ENCODE results near the gene KIF23. TPM values are rescaled to one million over a fixed set of nuclear protein-coding genes. Genes with fewer than 3 reads are reported as not detected.

The KIF23 gene
- total and polyA plus RNA-seq, 4 experiments from 2014 or later = 0.20 TPM; not detected in 3

DNA sequence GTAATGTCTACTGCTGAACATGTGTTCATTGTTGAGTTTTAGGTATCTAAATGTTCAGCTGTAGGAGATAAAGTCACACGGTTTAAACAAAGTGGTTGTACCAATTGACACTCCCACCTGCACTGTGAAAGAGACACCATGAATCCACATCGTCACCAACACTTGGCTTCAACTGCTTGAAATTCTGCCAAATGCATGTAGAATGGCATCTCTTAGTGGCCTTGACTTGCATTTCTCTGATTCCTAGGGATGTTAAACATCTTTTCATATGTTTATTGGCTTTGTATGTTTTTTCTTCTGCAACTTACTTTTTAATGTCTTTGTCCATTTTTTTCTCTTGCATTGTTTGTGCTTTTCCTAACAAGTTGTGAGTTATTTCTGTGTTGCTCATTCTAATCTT is 81.9 kb downstream of the KIF23 start:
- Mint-ChIP-seq H3K4me1 (no peaks in the 10 kb centered on the region), H3K4me3 (no peak overlapping the region), H3K27me3 (no peaks in the 10 kb centered on the region), H3K9me3 (peaks cover 0 to 4% (median under 1%) of the 10 kb centered on the region in 8 donors), H3K36me3 (no peaks in the 10 kb centered on the region), H3K27ac (no peak overlapping the region)
- Histone ChIP-seq H3K36me3 (ENCODE audit: insufficient read depth, low read length) (no peaks in the 10 kb centered on the region), H3K4me3 (ENCODE audit: low read length in 2 of 2) (no peak overlapping the region), H3K27me3 (ENCODE audit: insufficient read depth, low read length) (no peaks in the 10 kb centered on the region), H3K4me1 (ENCODE audit: insufficient read depth, low read length) (no peaks in the 10 kb centered on the region), H3K27ac (ENCODE audit: low read depth, low read length) (no peak overlapping the region), H3K9me3 (ENCODE audit: control insufficient read depth in 1 of 2, low read length in 2 of 2) (no peaks in the 10 kb centered on the region)
- ChIA-PET CTCF (ENCODE audit: partially characterized antibody) (no interaction called here), POLR2A (ENCODE audit: partially characterized antibody) (no interaction called here)
- intact Hi-C loops (cut with micrococcal nuclease) = no loop called here
- DNase-seq = no peak

DNA sequence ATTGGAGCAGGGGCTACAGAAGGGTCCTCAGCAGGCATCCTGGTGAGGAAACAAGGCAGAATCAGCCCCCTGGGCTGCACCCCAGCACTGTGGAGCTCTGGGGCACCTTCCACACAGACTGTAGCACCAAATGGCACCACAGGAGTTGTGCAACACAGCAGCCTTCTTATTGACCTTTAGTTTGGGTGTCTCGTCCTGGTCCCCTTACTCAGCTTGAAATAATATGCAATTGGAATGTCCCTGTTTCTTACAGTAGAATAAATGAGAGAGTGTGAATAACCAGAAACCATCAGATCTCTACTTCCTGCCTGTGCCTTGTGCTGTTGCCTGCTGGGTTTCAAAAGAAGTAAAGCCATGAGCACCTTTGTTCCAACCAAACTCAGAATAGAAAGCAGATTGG is 82.9 kb downstream of the KIF23 start:
- Mint-ChIP-seq H3K27me3 (no peaks in the 10 kb centered on the region), H3K9me3 (no peaks in the 10 kb centered on the region), H3K4me3 (no peak overlapping the region), H3K27ac (no peak overlapping the region), H3K4me1 (no peaks in the 10 kb centered on the region), H3K36me3 (no peaks in the 10 kb centered on the region)
- intact Hi-C loops (cut with micrococcal nuclease) = no loop called here
- Histone ChIP-seq H3K27ac (ENCODE audit: low read depth, low read length) (no peak overlapping the region), H3K36me3 (ENCODE audit: insufficient read depth, low read length) (no peaks in the 10 kb centered on the region), H3K27me3 (ENCODE audit: insufficient read depth, low read length) (no peaks in the 10 kb centered on the region), H3K4me3 (ENCODE audit: low read length in 2 of 2) (no peak overlapping the region), H3K9me3 (ENCODE audit: control insufficient read depth in 1 of 2, low read length in 2 of 2) (no peaks in the 10 kb centered on the region), H3K4me1 (ENCODE audit: insufficient read depth, low read length) (no peaks in the 10 kb centered on the region)
- ChIA-PET CTCF (ENCODE audit: partially characterized antibody) (no interaction called here), POLR2A (ENCODE audit: partially characterized antibody) (no interaction called here)
- DNase-seq = no peak

DNA sequence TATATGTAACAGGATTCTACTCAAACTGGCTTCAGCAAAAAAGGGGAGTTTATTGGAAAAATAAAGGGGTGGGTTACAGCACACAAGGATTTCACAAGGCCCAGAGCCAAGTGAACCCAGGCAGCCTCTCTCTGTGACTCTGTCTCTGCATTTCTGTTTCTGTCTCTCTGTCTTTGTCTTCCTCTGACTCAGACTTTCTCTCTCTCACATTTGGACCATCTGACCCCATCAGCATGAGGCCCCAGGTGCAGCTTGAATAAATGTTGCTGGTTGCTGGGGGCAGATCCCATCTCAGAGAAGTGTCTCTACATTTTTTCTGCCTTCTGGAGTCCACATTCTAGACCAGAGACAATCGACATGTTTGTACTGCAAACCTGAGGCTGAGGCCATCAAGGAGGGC is 83.5 kb downstream of the KIF23 start:
- Mint-ChIP-seq H3K27ac (peak overlapping the region in 1 of 7 donors; percentile 45), H3K9me3 (no peaks in the 10 kb centered on the region), H3K4me1 (no peaks in the 10 kb centered on the region), H3K4me3 (peak overlapping the region in 1 of 8 donors; percentile 60), H3K36me3 (no peaks in the 10 kb centered on the region), H3K27me3 (no peaks in the 10 kb centered on the region)
- no peak overlapping the region for H3K4me3 ChIP-seq (ENCODE audit: low read length in 2 of 2)
- no peaks in the 10 kb centered on the region for H3K27me3 ChIP-seq (ENCODE audit: insufficient read depth, low read length)
- no peak for DNase-seq
- H3K36me3 ChIP-seq (ENCODE audit: insufficient read depth, low read length) = no peaks in the 10 kb centered on the region
- no peak overlapping the region for H3K27ac ChIP-seq (ENCODE audit: low read depth, low read length)
- no peaks in the 10 kb centered on the region for H3K9me3 ChIP-seq (ENCODE audit: control insufficient read depth in 1 of 2, low read length in 2 of 2)
- POLR2A ChIA-PET (ENCODE audit: partially characterized antibody) = no interaction called here
- intact Hi-C loops (cut with micrococcal nuclease) = no loop called here
- H3K4me1 ChIP-seq (ENCODE audit: insufficient read depth, low read length) = no peaks in the 10 kb centered on the region
- CTCF ChIA-PET (ENCODE audit: partially characterized antibody) = no interaction called here

Other genes starting within 250 kb of the KIF23 start
- under 1 TPM in 1 of 2 experiments, not detected in 1; 0.20 TPM for gene PAQR5, start 115.4 kb upstream of the KIF23 start, total RNA-seq
- gene PAQR5, start 115.4 kb upstream of the KIF23 start, polyA plus RNA-seq = not detected
- 1,000 to 10,000 TPM; 2,753 to 2,900 TPM for gene RPLP1, start 38.5 kb downstream of the KIF23 start, total RNA-seq
- gene RPLP1, start 38.5 kb downstream of the KIF23 start, polyA plus RNA-seq = 1,000 to 10,000 TPM; 1,134 to 2,730 TPM

Measured in CD4-positive, alpha-beta memory T cell (primary cell).